Measurements from ENCODE around the gene PRKAA1.
A peak's percentile ranks its signal among the peaks of the same experiment; 100 is the strongest.

GRCh38 chr5:40828690-40829661 is 30.8 kb upstream of the PRKAA1 start:
- TF ChIP-seq MAX (IDR thresholded peaks at IDR 0.05) = no peak
- TF ChIP-seq USF2 (IDR thresholded peaks at IDR 0.05) = no peak
- TF ChIP-seq BCL3 (IDR thresholded peaks at IDR 0.05) = peak; percentile 19; the same call in 1 of the 3 replicates
- no peak for TF ChIP-seq HDAC2 (IDR thresholded peaks at IDR 0.05)

Measured in A549 (cell line).